GM18951 (cell line): Measurements from ENCODE around the gene SUN3.

Experiments
- POLR2A ChIP-seq: IDR thresholded peaks from 4 replicates; pipeline ENCODE4 v1.6.1; 2011; ENCODE audit warnings: mild to moderate bottlenecking; ENCODE audit not compliant: insufficient read length, insufficient read depth; ENCODE audit errors: extremely low read depth
- in situ Hi-C: fragments of 300-500 bp; cut with MboI; formaldehyde crosslinking; loops from one replicate; pipeline ENCODE4 v1.12.0; 2022; ENCODE audit warnings: low sequenced_read_pairs, mixed read lengths, inconsistent platforms; ENCODE audit not compliant: unreplicated experiment

The SUN3 gene

GRCh38 chr7:48028938-48029337 lies at the start of gene SUN3:
Gene SUN3 (minus strand): TSS chr7:48029107. CDS start chr7:48028938, 169 bp downstream.
- in situ Hi-C loops, result no loop called here
- TF ChIP-seq POLR2A, result no peak

- in situ Hi-C loops, result no loop called here
- no peak for TF ChIP-seq POLR2A
Observed at GRCh38 chr7:48078470-48078869, 49.6 kb upstream of the SUN3 start.

GRCh38 chr7:48077423-48077822 lies 48.5 kb upstream of the SUN3 start:
- TF ChIP-seq POLR2A, result no peak
- in situ Hi-C loops, result no loop called here

GRCh38 chr7:48074204-48074654 lies 45.3 kb upstream of the SUN3 start:
- no peak for TF ChIP-seq POLR2A
- in situ Hi-C loops, result no loop called here

- in situ Hi-C loops, result no loop called here
- TF ChIP-seq POLR2A, result no peak
Observed at GRCh38 chr7:48067475-48067874, 38.6 kb upstream of the SUN3 start.

- no peak for TF ChIP-seq POLR2A
- in situ Hi-C loops, result no loop called here
Observed at GRCh38 chr7:48063985-48064384, 35.1 kb upstream of the SUN3 start.

- no peak for TF ChIP-seq POLR2A
- in situ Hi-C loops, result no loop called here
Observed at GRCh38 chr7:48059706-48060105, 30.8 kb upstream of the SUN3 start.

- in situ Hi-C loops, result no loop called here
- no peak for TF ChIP-seq POLR2A
Observed at GRCh38 chr7:48058990-48059389, 30.1 kb upstream of the SUN3 start.

- TF ChIP-seq POLR2A, result no peak
- in situ Hi-C loops, result no loop called here
Observed at GRCh38 chr7:48053736-48054135, 24.8 kb upstream of the SUN3 start.

GRCh38 chr7:48052748-48053147 lies 23.8 kb upstream of the SUN3 start:
- in situ Hi-C loops, result no loop called here
- no peak for TF ChIP-seq POLR2A

GRCh38 chr7:48049850-48050249 lies 20.9 kb upstream of the SUN3 start:
- TF ChIP-seq POLR2A, result no peak
- in situ Hi-C loops, result no loop called here

- no peak for TF ChIP-seq POLR2A
- in situ Hi-C loops, result no loop called here
Observed at GRCh38 chr7:48048113-48048512, 19.2 kb upstream of the SUN3 start.

GRCh38 chr7:48046458-48046857 lies 17.6 kb upstream of the SUN3 start:
- in situ Hi-C loops, result no loop called here

GRCh38 chr7:48045195-48045765 lies 16.4 kb upstream of the SUN3 start:
- in situ Hi-C loops, result no loop called here
- no peak for TF ChIP-seq POLR2A

More at GRCh38 chr7:48046458-48046857, 17.6 kb upstream of the SUN3 start:
- TF ChIP-seq POLR2A, result no peak

GRCh38 chr7:48042636-48043035 lies 13.7 kb upstream of the SUN3 start:
- no peak for TF ChIP-seq POLR2A
- in situ Hi-C loops, result no loop called here
